Measurements from ENCODE around the gene PCDHGB4. TPM values are rescaled to one million over a fixed set of nuclear protein-coding genes. Genes with fewer than 3 reads are reported as not detected.
"Not testable (repeated sequence)": the region's sequence is repeated elsewhere in the genome, so short reads cannot be mapped to it uniquely, and the experiment has no call there.

The PCDHGB4 gene
- total RNA-seq, 2 experiments from 2014 or later = not detected

DNA sequence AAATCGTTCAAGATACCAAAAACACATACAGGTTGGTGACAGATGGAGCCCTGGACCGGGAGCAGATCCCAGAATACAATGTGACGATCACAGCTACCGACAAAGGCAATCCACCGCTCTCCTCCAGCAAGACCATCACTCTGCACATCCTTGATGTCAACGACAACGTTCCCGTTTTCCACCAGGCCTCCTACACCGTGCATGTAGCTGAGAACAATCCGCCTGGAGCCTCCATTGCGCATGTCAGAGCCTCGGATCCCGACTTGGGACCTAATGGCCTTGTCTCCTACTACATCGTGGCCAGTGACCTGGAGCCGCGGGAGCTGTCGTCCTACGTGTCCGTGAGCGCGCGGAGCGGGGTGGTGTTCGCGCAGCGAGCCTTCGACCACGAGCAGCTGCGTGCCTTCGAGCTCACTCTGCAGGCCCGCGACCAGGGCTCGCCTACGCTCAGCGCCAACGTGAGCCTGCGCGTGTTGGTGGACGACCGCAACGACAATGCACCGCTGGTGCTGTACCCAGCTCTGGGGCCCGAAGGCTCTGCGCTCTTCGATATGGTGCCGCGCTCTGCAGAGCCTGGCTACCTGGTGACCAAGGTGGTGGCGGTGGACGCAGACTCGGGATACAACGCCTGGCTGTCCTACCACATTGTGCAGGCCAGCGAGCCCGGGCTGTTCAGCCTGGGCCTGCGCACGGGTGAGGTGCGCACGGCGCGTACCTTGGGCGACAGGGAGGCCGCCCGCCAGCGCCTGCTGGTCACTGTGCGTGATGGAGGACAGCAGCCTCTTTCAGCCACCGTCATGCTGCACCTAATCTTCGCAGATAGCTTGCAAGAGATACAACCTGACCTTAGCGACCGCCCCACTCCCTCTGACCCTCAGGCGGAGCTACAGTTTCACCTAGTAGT is 15.7 kb upstream of the PCDHGB4 start:
- H3K36me3 Mint-ChIP-seq (ENCODE audit: low read depth) = peaks cover 9% of the 10 kb centered on the region
- intact Hi-C loops (cut with micrococcal nuclease) = loop anchor here (5.0 to 10.0 kb wide), 3 partner anchors 35 to 157 kb away; partner anchors contain the start of genes PCDHB13, PCDHGA11 and PCDHGB6
- no peak for DNase-seq

DNA sequence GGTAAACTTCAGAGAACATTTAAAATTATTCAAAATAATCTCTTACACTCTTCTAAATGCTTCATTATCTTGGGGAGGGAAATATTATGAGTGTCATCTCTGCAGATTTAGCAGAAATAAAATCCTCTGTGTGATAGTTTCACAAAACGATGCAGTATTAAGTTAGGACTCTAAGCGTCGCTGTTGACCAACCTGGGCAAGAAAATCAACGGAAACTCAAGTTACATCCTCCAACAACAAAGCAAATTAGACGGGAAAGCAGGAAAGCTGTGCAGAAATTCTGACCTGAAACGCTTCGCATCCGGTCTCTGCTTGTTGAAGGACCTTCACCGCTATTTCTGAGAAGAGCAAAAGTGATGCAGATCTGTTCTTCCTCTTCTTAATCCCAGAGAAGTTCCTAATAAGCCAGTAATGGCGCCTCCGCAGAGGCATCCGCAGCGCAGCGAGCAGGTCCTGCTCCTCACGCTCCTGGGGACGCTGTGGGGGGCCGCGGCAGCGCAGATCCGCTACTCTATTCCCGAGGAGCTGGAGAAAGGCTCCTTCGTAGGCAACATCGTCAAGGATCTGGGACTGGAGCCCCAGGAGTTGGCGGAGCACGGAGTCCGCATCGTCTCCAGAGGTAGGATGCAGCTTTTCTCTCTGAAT is 13.7 kb upstream of the PCDHGB4 start, which contains the start of gene PCDHGA6:
PCDHGA6 (plus strand) TSS at position 219 of the 645 bp plus-strand sequence; CDS start at position 412, 193 bp downstream.
- Mint-ChIP-seq H3K4me1 (ENCODE audit: low read depth) (peaks cover 4% of the 10 kb centered on the region), H3K4me3 (peak within 1 kb of the TSS; percentile 51), H3K27ac (no peak within 1 kb of the TSS), H3K27me3 (ENCODE audit: low read depth) (peaks cover 57% of the 10 kb centered on the region), H3K36me3 (ENCODE audit: low read depth) (peaks cover 11% of the 10 kb centered on the region), H3K9me3 (peaks cover 28% of the 10 kb centered on the region)
- no peak for DNase-seq
- CTCF ChIA-PET = interaction anchor here (1.0 to 1.2 kb wide), 2 partner anchors 10 to 47 kb away, joined by 3 to 4 read pairs; partner anchors contain the start of genes PCDHGA11 and PCDHGA5
- intact Hi-C loops (cut with micrococcal nuclease) = loop anchor here (5.0 to 10.0 kb wide), 3 partner anchors 34 to 159 kb away; partner anchors contain the start of genes PCDHB13, PCDHGA11 and PCDHGB6

More for the DNA sequence above, 15.7 kb upstream of the PCDHGB4 start:
- H3K9me3 Mint-ChIP-seq = peaks cover 24% of the 10 kb centered on the region
- H3K27me3 Mint-ChIP-seq (ENCODE audit: low read depth) = peaks cover 66% of the 10 kb centered on the region
- H3K27ac Mint-ChIP-seq = no peak overlapping the region
- H3K4me3 Mint-ChIP-seq = no peak overlapping the region
- peaks cover 4% of the 10 kb centered on the region for H3K4me1 Mint-ChIP-seq (ENCODE audit: low read depth)
- CTCF ChIA-PET = interaction anchor here (0.6 to 1.2 kb wide), 5 partner anchors 9 to 150 kb away, joined by 3 to 4 read pairs (median 3); partner anchors contain the start of gene PCDHGA4

GRCh38 chr5:141374627-141375026 is 12.9 kb upstream of the PCDHGB4 start:
- CTCF ChIA-PET = interaction anchor here (1.0 to 1.2 kb wide), 2 partner anchors 11 to 46 kb away, joined by 3 to 4 read pairs; partner anchors contain the start of genes PCDHGA11 and PCDHGA5

GRCh38 chr5:141375444-141376155 is 11.9 kb upstream of the PCDHGB4 start:
- H3K36me3 Mint-ChIP-seq (ENCODE audit: low read depth) = peaks cover 11% of the 10 kb centered on the region
- peaks cover 51% of the 10 kb centered on the region for H3K27me3 Mint-ChIP-seq (ENCODE audit: low read depth)
- intact Hi-C loops (cut with micrococcal nuclease) = loop anchor here (10.0 kb wide), 1 partner anchor 161 kb away; the partner anchor contains the start of gene PCDHB13
- H3K4me3 Mint-ChIP-seq; H3K4me1 Mint-ChIP-seq (ENCODE audit: low read depth); DNase-seq; H3K27ac Mint-ChIP-seq: not testable (repeated sequence)
- CTCF ChIA-PET = interaction anchor here (0.7 kb wide), 1 partner anchor 12 kb away, joined by 4 read pairs; the partner anchor contains the start of gene PCDHGB4
- H3K9me3 Mint-ChIP-seq = peaks cover 29% of the 10 kb centered on the region

More at GRCh38 chr5:141374627-141375026, 12.9 kb upstream of the PCDHGB4 start:
- peaks cover 29% of the 10 kb centered on the region for H3K9me3 Mint-ChIP-seq
- H3K27me3 Mint-ChIP-seq (ENCODE audit: low read depth) = peaks cover 57% of the 10 kb centered on the region
- H3K4me3 Mint-ChIP-seq = no peak overlapping the region
- peaks cover 4% of the 10 kb centered on the region for H3K4me1 Mint-ChIP-seq (ENCODE audit: low read depth)
- no peak overlapping the region for H3K27ac Mint-ChIP-seq
- H3K36me3 Mint-ChIP-seq (ENCODE audit: low read depth) = peaks cover 11% of the 10 kb centered on the region
- intact Hi-C loops (cut with micrococcal nuclease) = loop anchor here (5.0 to 10.0 kb wide), 3 partner anchors 33 to 160 kb away; partner anchors contain the start of genes PCDHB13, PCDHGA11 and PCDHGB6
- DNase-seq = no peak

DNA sequence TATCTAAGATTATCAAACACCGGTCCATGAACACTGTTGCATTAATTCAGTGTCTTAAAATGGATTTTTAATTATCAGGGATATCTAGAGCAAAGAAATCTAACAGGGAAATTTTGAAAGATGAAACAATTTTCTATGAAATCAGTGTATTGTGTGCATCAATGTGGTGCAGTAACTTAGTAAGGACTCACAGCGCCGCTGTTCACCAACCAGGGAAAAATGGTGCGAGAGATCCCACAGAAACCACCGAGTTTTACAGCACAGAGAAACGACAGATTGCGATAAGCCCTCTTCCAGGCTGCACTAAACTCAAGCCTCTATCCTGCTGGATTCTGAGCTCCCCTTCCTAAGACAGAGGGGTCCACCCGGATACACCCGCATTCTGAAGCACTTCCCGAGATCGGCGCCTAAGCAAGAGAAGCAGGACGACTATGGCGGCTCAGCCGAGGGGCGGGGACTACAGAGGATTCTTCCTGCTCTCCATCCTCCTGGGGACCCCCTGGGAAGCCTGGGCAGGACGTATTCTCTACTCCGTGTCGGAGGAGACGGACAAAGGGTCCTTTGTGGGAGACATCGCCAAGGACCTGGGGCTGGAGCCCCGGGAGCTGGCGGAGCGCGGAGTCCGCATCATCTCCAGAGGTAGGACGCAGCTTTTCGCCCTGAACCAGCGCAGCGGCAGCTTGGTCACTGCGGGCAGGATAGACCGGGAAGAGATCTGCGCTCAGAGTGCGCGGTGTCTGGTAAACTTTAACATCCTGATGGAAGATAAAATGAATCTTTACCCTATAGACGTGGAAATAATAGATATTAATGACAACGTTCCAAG is 4.8 kb upstream of the PCDHGB4 start, which contains the start of gene PCDHGA7:
PCDHGA7 (plus strand) TSS at position 274 of the 826 bp plus-strand sequence; CDS start at position 432, 158 bp downstream.
- Mint-ChIP-seq H3K9me3 (peaks cover 15% of the 10 kb centered on the region), H3K27me3 (ENCODE audit: low read depth) (peaks cover 66% of the 10 kb centered on the region), H3K36me3 (ENCODE audit: low read depth) (peaks cover 9% of the 10 kb centered on the region), H3K27ac (no peak within 1 kb of the TSS), H3K4me3 (peak within 1 kb of the TSS; percentile 66), H3K4me1 (ENCODE audit: low read depth) (no peaks in the 10 kb centered on the region)
- no peak for DNase-seq
- CTCF ChIA-PET = no interaction called here
- intact Hi-C loops (cut with micrococcal nuclease) = no loop called here

DNA sequence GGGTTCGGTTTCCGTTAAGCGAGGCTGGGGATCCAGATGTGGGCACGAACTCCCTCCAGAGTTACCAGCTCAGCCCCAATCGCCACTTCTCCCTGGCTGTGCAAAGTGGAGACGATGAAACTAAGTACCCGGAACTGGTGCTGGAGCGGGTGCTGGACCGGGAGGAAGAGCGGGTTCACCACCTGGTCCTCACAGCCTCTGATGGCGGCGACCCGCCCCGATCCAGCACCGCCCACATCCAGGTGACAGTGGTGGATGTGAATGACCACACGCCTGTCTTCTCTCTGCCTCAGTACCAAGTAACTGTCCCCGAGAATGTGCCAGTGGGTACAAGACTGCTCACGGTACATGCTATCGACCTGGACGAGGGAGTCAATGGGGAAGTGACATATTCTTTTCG is 4.2 kb upstream of the PCDHGB4 start:
- H3K4me1 Mint-ChIP-seq (ENCODE audit: low read depth) = no peaks in the 10 kb centered on the region
- peaks cover 16% of the 10 kb centered on the region for H3K9me3 Mint-ChIP-seq
- no peak overlapping the region for H3K4me3 Mint-ChIP-seq
- CTCF ChIA-PET = no interaction called here
- no peak overlapping the region for H3K27ac Mint-ChIP-seq
- peaks cover 69% of the 10 kb centered on the region for H3K27me3 Mint-ChIP-seq (ENCODE audit: low read depth)
- peaks cover 7% of the 10 kb centered on the region for H3K36me3 Mint-ChIP-seq (ENCODE audit: low read depth)
- DNase-seq = no peak
- intact Hi-C loops (cut with micrococcal nuclease) = no loop called here

DNA sequence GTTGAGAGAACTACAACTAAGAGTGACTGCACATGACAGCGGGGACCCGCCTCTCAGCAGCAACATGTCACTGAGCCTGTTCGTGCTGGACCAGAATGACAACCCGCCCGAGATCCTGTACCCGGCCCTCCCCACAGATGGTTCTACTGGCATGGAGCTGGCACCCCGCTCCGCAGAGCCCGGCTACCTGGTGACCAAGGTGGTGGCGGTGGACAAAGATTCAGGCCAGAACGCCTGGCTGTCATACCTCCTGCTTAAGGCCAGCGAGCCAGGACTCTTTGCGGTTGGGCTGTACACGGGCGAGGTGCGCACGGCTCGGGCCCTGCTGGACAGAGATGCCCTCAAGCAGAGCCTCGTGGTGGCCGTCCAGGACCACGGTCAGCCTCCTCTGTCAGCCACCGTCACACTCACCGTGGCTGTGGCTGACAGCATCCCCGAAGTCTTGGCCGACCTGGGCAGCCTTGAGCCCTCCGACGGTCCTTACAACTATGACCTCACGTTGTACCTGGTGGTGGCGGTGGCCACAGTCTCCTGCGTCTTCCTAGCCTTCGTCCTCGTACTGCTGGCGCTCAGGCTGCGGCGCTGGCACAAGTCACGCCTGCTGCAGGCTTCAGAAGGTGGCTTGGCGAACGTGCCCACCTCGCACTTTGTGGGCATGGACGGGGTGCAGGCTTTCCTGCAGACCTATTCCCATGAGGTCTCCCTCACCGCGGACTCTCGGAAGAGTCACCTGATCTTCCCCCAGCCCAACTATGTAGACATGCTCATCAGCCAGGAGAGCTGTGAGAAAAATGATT is 2.8 kb upstream of the PCDHGB4 start:
- no peak overlapping the region for H3K27ac Mint-ChIP-seq
- intact Hi-C loops (cut with micrococcal nuclease) = no loop called here
- DNase-seq = no peak
- peaks cover 21% of the 10 kb centered on the region for H3K9me3 Mint-ChIP-seq
- CTCF ChIA-PET = interaction anchor here (0.9 kb wide), 1 partner anchor 36 kb away, joined by 4 read pairs; the partner anchor contains the start of gene PCDHGA11
- peaks cover 10% of the 10 kb centered on the region for H3K36me3 Mint-ChIP-seq (ENCODE audit: low read depth)
- no peaks in the 10 kb centered on the region for H3K4me1 Mint-ChIP-seq (ENCODE audit: low read depth)
- no peak overlapping the region for H3K4me3 Mint-ChIP-seq
- peaks cover 73% of the 10 kb centered on the region for H3K27me3 Mint-ChIP-seq (ENCODE audit: low read depth)

DNA sequence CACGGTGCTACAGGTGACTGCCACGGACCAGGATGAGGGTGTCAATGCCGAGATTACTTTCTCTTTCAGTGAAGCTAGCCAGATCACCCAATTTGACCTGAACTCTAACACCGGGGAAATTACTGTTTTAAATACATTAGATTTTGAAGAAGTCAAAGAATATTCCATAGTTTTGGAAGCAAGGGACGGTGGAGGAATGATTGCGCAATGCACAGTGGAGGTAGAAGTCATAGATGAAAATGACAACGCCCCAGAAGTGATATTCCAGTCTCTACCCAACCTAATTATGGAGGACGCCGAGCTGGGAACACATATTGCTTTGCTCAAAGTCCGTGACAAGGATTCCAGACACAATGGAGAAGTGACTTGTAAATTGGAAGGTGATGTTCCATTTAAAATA is 1.2 kb downstream of the PCDHGB4 start:
- Mint-ChIP-seq H3K27ac (no peak overlapping the region), H3K27me3 (ENCODE audit: low read depth) (peaks cover 74% of the 10 kb centered on the region), H3K36me3 (ENCODE audit: low read depth) (peaks cover 21% of the 10 kb centered on the region), H3K9me3 (peaks cover 30% of the 10 kb centered on the region), H3K4me1 (ENCODE audit: low read depth) (no peaks in the 10 kb centered on the region), H3K4me3 (no peak overlapping the region)
- intact Hi-C loops (cut with micrococcal nuclease) = no loop called here
- CTCF ChIA-PET = interaction anchor here (0.6 to 2.4 kb wide), 2 partner anchors 32 to 40 kb away, joined by 3 to 6 read pairs; partner anchors contain the start of gene PCDHGA11
- DNase-seq = no peak

DNA sequence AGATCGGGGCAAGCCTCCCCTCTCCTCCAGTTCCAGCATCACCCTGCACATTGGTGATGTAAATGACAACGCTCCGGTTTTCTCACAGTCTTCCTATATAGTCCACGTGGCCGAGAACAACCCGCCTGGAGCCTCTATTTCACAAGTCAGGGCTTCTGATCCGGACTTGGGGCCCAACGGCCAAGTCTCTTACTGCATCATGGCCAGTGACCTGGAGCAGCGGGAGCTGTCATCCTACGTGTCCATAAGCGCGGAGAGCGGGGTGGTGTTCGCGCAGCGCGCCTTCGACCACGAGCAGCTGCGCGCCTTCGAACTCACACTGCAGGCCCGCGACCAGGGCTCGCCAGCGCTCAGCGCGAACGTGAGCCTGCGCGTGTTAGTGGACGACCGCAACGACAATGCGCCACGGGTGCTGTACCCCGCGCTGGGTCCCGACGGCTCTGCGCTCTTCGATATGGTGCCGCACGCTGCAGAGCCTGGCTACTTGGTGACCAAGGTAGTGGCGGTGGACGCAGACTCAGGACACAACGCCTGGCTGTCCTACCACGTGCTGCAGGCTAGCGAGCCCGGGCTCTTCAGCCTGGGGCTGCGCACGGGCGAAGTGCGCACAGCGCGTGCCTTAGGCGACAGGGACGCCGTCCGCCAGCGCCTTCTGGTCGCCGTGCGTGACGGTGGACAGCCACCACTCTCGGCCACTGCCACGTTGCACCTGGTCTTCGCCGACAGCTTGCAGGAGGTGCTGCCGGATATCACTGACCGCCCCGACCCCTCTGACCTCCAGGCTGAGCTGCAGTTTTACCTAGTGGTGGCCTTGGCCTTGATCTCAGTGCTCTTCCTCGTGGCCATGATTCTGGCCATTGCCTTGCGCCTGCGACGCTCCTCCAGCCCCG is 1.9 kb downstream of the PCDHGB4 start:
- H3K27ac Mint-ChIP-seq = no peak overlapping the region
- CTCF ChIA-PET = interaction anchor here (0.6 to 2.4 kb wide), 6 partner anchors 17 to 203 kb away, joined by 3 to 6 read pairs (median 4); partner anchors contain the start of genes PCDHB9, PCDHGA11 and PCDHGC3
- no peak overlapping the region for H3K4me3 Mint-ChIP-seq
- peaks cover 29% of the 10 kb centered on the region for H3K9me3 Mint-ChIP-seq
- no peaks in the 10 kb centered on the region for H3K4me1 Mint-ChIP-seq (ENCODE audit: low read depth)
- peaks cover 22% of the 10 kb centered on the region for H3K36me3 Mint-ChIP-seq (ENCODE audit: low read depth)
- peaks cover 74% of the 10 kb centered on the region for H3K27me3 Mint-ChIP-seq (ENCODE audit: low read depth)
- no peak for DNase-seq
- intact Hi-C loops (cut with micrococcal nuclease) = no loop called here

All from activated naive CD4-positive, alpha-beta T cell treated with anti-CD3 and anti-CD28 coated beads for 36 hours (primary cell).